CD4-positive, alpha-beta T cell treated with Interleukin-10 for 1 hour (primary cell): ENCODE results near the gene CBX6.

Experiments
- DNase-seq: peaks from one replicate; pipeline ENCODE4 v3.0.0-alpha.2; 2020

The CBX6 gene

DNA sequence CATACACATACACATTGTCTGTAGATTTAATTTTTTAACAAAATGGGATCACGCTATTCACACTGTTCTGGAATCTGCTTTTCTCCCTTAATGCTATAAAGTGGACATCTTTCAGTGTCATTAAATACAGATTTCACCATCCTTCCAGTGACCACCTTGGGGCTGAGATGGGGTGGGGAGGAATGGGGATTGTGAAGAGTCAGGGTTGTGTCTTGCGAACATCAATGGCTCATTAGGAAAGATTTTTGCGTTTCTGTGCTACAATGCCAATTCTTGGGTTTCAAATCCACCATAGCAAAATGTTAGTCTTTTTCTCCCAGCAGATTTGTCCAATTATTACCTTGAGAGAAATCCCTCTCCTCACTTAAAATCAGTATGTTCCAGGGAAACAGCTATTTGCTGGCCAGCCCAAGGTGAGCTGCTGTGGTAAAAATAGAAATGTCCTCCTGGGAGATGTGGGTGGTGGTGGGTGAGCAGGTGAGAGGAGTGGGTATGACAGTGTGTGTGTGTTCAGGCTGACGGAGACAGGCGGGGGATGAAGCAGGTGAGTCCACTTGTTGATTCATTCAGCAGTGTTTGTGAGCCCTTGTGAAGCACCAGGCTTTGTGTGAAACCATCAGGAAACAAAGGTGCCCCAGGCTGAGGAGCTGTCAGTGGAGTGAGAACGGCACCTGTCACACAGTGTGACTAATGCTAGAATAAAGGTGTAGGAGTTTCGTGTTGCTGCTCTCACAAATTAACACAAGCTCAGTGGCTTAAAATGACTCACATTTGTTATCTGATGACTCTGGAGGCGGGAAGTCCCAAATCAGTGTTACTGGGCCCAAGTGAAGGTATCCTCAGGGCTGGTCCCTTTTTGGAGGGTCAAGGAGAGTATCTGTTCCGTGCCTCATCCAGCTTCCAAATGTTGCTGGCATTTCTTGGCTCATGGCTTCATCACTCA, 1.7 kb upstream of the CBX6 start:
- peak; percentile 60 for DNase-seq

DNA sequence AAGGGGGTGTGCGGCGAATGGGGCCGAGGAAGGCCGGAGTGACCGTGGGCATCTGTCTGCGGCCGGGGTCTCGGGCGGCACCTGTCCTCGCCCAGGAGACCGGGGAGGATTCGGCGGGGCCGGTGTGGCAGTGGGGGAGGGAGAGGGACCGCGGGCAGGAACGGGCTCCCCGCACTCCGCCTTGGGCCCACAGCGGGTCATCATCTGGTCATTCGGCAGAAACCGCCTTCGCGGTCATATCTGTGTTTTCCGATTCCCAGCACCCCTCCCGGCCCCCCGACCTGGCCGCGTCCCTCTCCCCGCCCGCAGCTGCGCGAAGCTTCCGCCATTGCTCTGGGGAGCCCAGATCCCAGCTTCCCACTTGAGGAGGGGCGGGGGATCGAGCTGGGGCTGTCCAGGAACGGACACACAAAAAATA, 824 bp upstream of the CBX6 start:
- DNase-seq: peak; percentile 17

DNA sequence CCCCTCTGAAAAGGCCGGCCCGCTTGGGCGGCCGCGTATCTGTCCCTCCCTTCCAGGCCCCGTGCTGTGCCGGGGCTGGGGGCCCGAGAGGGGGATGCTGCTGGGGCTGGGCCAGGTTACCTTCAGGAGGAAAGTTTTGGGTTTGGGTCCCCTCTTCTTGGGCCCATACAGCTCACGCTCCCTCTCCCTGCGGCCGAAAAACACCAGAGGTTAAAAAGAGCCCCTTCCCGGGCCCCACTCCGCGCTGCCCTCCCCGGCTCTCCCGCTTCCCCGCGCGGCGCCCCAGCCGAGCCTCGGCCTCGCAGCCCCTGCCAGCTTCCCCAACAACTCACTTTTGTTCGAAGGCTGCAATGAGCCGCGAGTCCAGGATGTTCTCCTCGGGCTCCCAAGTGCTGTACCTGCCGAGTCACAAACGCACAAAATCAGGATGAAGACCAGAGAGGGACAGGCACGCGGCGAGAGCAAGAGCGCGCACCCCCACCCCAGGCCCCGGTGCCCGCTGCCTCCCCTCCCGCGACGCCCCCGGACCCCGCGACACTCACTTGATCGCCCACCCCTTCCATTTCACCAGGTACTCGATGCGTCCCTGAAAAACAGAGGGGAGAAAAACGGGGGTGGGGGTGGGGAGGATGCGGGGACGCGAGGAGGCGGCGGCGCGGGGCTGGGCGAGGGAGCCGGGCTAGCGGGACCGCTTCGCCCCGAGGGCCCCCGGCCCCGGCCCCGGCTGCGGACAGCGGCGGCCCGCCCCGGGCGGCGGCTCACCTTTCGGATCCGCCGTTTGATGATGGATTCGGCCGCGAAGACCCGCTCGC, 450 bp downstream of the CBX6 start:
- DNase-seq: peak; percentile 31

DNA sequence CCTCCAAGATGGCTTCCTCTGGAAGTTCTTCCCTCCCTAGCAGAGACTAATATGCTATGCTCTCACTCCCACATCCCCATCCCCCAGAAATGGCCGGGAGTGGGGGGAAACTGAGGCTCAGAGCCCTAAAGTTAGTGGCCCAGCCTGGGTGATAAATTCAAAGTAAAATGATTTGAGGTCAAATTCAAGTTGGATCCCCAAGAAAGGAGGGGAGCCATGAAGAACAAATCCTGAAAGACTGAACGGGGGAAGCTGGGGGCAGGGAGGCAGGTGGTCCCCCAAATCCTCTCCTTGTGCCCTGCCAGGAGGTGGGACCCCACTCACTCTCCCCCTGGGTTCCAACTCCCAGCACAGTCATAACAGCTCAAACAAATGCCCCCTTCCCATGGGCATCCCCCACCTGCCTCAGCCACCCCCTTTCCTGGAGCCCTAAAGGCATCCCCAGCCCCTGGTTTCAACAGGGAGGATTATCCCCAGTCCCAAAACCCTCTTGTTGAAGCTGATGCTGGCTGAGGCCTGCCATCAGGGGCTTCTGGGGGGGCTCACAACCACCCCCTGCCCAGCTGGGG, 1.1 kb downstream of the CBX6 start:
- no peak for DNase-seq

DNA sequence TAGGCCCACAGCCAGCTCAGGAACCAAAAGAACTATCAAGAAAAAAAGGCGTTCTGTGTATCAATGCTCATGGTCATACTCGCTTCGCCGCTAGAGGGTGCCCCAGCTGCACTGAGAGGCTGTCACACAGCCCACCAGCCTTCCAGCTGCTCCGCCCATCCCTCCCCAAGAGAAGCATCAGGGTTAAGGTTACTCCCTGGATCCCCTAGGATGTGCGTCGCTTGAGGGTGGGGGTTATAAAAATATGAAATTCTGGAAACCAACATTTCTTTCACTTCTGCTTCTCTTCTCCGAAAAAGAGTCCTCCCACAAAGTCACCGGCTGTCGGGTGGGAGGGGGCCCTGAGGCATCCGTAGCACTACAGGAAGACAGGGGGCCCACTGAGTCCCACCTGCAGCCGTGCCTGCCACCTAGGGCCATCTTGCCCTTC, 1.7 kb downstream of the CBX6 start:
- peak; percentile 88 for DNase-seq

DNA sequence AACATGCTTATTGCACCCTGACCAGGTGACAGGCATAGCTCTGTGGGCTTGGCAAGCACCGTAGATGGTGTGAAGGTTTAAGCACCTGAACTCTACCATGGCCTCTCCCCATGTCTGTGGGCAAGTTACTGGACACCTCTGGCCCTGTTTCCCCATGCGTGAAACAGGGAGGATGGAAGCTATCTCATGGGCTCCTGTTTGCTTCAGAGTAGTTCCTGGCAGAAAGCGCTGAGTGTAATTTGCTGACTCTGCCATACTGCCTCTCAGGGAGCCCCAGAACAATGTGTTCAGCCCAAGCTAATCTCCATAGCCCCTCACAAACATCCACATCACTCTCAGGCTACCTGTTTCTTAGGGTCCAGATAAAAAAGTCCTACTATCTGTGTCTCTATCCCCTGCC, 2.4 kb downstream of the CBX6 start:
- no peak for DNase-seq

DNA sequence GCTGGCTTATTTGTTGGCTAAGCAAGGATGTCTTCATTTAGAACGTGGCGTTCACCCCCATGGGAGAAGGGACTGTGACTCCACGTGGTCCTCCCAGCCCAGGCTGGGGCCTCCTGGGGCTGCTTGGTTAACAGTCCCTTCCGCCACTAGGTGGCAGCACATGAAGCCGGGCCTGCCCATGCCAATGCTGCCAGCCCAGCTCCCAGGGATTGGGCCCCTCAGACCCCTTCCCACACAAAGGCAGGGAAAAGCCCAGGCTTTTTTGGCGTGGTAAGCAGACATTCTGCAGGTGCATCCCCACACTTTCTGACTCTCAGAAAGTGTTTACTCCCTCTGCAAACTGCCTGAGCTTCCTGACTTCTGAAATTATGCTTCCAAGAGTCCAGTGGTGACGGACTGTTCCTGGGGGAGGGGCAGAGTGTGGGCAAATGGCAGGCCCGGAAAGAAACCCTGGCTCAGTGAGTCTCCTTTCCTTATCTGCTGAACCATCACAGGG, 3.1 kb downstream of the CBX6 start:
- DNase-seq: peak; percentile 82

GRCh38 chr22:38868286-38868721, 3.7 kb downstream of the CBX6 start:
- no peak for DNase-seq

DNA sequence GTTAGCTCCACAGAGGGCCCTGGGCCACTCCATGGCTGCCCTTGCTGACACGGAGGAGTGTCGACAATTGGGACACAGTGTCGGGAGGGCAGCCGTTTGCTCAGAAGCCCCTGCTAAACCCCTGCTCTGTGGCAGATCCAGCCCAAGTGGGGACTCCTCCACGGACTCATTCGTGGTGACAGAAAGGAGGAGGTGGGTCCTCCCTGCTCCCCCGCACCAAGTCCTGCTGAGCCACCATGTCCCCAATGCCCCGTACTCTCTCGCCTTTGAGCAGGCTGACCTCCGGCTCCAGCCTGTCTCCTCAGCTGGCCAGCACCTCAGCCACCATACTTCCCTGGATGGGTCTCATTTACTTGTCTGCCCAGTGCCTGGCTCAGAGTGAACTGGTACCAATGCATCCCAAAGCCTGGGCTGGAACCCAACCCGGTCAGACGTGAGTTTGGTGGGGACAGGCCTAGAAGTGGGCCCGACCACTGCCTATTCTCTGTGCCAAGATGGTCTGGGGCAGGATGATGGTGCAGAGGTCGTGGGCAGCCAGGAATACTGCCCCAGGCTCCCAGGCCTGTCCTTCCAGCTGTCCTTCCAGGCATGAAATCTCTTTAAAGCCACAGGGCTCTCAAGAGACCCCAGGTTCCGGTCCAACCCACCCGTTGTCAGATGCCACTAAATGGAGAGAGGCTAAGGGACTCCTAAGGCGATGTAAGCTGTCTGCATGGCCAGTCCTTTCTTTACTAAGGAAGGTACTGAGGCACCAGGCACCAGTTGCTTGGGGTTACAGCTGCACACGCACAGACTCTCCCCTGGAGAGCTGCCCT, 4.3 kb downstream of the CBX6 start:
- DNase-seq: no peak

DNA sequence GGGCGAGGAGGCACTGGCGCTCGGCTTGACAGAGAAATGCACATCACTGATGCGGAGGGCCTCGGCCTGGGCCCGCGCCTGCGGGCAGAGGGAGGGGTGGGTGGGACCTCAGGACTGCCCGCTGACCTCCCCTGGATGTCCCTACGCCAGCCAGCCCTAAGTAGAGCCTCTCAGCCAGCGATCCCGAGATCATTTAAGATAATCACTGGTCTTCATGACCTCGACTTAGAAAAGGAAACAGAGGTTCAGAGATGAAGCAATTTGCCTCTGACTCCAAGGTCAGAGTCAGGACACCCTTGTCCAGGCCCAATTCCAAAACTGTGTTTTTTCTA, 4.9 kb downstream of the CBX6 start:
- no peak for DNase-seq

GRCh38 chr22:38866399-38867123, 5.5 kb downstream of the CBX6 start:
- no peak for DNase-seq

GRCh38 chr22:38866024-38866398, 6.0 kb downstream of the CBX6 start:
- no peak for DNase-seq

DNA sequence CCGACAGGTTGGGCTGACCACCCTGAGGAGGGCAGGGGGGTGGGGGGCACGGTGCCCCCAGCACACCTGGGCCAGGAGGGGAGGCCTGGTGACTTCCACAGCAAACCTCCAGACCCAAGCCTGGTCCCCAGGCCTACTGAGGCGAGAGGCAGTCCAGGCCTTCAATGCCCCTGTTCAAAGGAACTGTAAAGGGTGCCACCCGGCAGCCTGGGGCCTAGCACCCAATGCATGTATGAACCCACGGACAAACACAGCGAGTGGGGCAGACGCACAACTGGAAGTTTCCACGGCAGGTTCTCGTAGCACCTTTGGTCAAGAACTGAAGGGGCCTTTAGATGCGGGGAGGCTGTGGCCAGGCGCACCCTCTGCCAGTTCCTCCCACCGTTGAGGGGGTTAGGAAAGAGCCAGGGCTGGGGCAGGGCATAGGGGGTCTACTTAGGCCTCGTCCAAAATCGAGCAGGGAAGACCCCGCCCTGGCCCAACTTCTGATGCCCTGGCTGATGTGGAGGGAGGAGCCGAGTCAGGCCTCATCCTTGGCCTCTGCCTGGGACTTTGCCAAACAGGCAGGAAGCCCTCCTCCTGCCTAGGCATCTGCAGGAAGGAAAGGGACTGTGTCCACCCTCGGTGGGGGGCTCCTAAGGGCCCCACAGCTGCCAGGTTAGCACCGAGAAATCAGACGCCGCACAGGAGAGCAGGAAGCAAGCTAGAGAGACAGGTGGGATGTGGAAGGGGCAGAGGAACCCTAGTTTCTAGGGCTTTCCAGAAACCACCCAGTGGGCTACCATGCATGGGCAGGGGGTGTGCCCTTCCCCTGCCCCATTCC, 6.6 kb downstream of the CBX6 start:
- DNase-seq: no peak

GRCh38 chr22:38864361-38865191, 7.4 kb downstream of the CBX6 start:
- no peak for DNase-seq

- DNase-seq: no peak
These were observed 8.4 kb downstream of the CBX6 start for GRCh38 chr22:38863531-38864131.

DNA sequence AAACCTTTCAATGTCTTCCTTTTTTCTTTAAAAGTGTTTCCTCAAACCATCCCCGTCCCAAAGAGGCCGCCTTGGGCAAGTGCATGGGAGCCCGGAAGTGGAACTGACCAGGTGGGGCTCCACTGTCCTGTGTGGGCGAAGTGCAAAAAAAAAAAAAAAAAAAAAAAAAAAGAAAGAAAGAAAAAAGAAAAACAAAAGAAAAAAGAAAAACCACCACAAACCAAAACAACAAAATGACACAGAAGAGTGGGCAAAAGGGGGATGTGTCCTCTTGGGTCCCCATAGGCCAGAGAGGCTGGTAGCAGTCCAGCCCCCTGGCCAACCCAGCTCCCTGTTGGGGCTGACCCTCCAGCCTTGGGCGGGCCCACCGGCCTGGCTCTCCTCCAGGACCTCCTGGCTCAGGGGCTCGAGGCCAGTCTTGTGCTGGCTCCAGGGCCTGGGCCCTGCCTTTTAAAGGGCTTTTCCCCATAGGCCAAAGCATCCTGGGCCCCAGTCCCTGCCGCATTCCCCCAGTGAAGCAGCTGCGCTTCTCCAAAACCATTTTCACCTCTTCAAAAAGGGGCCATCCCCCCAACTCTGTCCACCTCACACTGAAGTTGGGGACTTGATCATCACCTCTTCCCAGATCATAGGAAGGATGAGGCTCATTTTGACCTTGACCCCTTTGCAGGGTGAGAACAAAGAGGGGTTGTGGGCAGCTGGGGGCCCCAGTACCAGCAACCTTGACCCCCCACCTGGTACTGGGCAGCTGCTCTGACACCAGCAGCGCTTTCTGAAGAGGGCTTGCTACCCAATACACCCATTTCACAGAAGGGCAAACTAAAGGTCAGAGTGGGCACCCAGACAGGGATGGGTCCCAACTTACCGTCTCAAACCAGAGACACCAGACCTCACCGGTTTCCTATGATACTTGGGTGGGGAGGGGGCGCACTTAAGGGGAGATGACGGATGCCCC, 9.4 kb downstream of the CBX6 start:
- no peak for DNase-seq

GRCh38 chr22:38861927-38862326, 10.1 kb downstream of the CBX6 start:
- DNase-seq: no peak

GRCh38 chr22:38861170-38861876, 10.7 kb downstream of the CBX6 start:
- no peak for DNase-seq
